SK-N-SH treated with all-trans-retinoic acid at 6 μM for 48 hours (cell line): ENCODE results near the gene ENOSF1.

Source experiments
- ARNTL ChIP-seq: fragments of 450-650 bp; formaldehyde crosslinking; IDR thresholded peaks from 2 replicates; pipeline ENCODE4 v1.5.0; 2020; ENCODE audit warnings: low read depth, mild to moderate bottlenecking, moderate library complexity, borderline replicate concordance
- CREB5 ChIP-seq: fragments of 250-450 bp; sonication (Bioruptor Pico); IDR thresholded peaks from 2 replicates; pipeline ENCODE4 v1.5.1; 2020; ENCODE audit warnings: low read depth, mild to moderate bottlenecking, moderate library complexity
- PATZ1 ChIP-seq: fragments of 250-450 bp; sonication (Bioruptor Pico); IDR thresholded peaks from 2 replicates; pipeline ENCODE4 v1.8.0; 2020; ENCODE audit warnings: mild to moderate bottlenecking, moderate library complexity, borderline replicate concordance
- PPARA ChIP-seq: fragments of 250-450 bp; sonication (Bioruptor Pico); IDR thresholded peaks from 2 replicates; pipeline ENCODE4 v1.5.0; 2020; ENCODE audit warnings: mild to moderate bottlenecking, borderline replicate concordance
- RARB ChIP-seq: fragments of 250-450 bp; sonication (Bioruptor Pico); IDR thresholded peaks from 2 replicates; pipeline ENCODE4 v1.8.0; 2021; ENCODE audit warnings: mild to moderate bottlenecking, moderate library complexity
- SNAI2 ChIP-seq: fragments of 250-450 bp; sonication (Bioruptor Pico); IDR thresholded peaks from 2 replicates; pipeline ENCODE4 v1.5.0; 2020; ENCODE audit warnings: mild to moderate bottlenecking, moderate library complexity
- TOX ChIP-seq: fragments of 250-450 bp; sonication (Bioruptor Pico); IDR thresholded peaks from 2 replicates; pipeline ENCODE4 v1.8.0; 2021; ENCODE audit warnings: mild to moderate bottlenecking, moderate library complexity, borderline replicate concordance
- ZC3H10 ChIP-seq: fragments of 250-450 bp; sonication (Bioruptor Pico); IDR thresholded peaks from 2 replicates; pipeline ENCODE4 v1.5.1; 2021; ENCODE audit warnings: mild to moderate bottlenecking, moderate library complexity

- TF ChIP-seq PATZ1 (CRISPR knock-in tag) (no peak), TOX (CRISPR knock-in tag) (no peak), CREB5 (CRISPR knock-in tag) (no peak), SNAI2 (CRISPR knock-in tag) (no peak), ZC3H10 (CRISPR knock-in tag) (no peak), ARNTL (no peak), RARB (CRISPR knock-in tag) (no peak), PPARA (CRISPR knock-in tag) (no peak)
These were observed 43.1 kb upstream of the ENOSF1 start for GRCh38 chr18:755506-755905.
